GM18502 (cell line): ENCODE data around the gene RBM26.

Experiments
- ATAC-seq: cut with Tn5 transposase; IDR thresholded peaks from one replicate; pipeline ENCODE4 v1.9.1; 2021; ENCODE audit warnings: mild to moderate bottlenecking; ENCODE audit not compliant: unreplicated experiment, poor library complexity

Gene RBM26, protein sequence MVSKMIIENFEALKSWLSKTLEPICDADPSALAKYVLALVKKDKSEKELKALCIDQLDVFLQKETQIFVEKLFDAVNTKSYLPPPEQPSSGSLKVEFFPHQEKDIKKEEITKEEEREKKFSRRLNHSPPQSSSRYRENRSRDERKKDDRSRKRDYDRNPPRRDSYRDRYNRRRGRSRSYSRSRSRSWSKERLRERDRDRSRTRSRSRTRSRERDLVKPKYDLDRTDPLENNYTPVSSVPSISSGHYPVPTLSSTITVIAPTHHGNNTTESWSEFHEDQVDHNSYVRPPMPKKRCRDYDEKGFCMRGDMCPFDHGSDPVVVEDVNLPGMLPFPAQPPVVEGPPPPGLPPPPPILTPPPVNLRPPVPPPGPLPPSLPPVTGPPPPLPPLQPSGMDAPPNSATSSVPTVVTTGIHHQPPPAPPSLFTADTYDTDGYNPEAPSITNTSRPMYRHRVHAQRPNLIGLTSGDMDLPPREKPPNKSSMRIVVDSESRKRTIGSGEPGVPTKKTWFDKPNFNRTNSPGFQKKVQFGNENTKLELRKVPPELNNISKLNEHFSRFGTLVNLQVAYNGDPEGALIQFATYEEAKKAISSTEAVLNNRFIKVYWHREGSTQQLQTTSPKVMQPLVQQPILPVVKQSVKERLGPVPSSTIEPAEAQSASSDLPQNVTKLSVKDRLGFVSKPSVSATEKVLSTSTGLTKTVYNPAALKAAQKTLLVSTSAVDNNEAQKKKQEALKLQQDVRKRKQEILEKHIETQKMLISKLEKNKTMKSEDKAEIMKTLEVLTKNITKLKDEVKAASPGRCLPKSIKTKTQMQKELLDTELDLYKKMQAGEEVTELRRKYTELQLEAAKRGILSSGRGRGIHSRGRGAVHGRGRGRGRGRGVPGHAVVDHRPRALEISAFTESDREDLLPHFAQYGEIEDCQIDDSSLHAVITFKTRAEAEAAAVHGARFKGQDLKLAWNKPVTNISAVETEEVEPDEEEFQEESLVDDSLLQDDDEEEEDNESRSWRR

DNA sequence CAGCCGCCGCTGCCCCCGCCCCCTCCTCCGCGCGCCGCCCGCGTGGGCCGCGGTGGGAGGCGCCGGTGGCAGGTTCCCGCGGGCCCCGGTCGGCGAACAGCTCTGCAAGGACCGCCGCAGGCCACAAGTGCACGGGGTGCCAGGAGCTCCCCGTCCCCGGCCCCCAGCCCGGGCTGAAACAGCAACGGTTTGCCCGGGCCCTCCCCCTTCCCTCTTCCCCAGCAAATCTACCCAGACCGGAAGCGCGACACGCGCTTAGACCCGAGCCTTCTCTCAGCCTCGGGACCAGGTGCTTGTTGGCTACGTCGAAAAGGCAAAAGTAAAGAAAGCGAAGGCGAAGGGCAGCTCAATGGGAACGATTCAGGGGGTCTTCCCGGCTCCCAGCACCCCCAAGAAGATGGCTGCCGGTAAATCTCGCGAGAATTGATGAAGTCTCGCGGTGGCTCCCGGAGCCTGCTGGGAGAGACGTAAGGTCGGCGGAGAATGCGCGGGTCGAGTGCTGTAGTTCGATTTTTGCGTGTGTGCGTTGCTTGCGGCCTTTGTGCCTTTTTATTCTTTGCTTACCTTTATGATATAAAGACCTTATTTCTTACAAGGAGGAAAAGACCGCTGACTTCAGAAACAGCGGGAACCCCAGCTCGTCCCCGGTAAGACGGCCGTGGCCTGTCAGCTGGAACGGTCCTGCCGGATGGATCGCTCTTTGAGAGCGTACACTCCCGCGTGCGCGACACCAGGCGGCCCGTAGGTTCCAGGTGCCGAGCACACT, at the start of gene RBM26:
TSS of gene RBM26 (minus strand) at position 425 of the 766 bp plus-strand sequence. CDS start 481 bp downstream, outside the sequence.
- ATAC-seq, result peak; percentile 79

DNA sequence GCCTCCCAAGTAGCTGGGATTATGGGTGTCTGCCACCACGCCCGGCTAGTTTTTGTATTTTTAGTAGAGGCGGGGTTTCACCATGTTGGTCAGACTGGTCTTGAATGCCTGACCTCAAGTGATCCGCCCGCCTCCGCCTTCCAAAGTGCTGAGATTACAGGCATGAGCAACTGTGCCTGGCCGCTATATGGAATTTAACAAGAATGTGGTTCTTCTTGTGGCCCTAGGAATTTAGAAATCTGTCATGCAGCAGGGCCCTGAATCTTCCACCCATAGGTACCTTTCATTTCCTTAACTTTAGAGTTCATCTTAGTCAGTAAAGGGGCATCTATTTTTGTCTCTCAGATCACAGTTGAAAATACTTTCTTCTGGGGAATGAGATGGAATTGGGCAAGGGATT, 49.3 kb upstream of the RBM26 start:
- ATAC-seq, result no peak

DNA sequence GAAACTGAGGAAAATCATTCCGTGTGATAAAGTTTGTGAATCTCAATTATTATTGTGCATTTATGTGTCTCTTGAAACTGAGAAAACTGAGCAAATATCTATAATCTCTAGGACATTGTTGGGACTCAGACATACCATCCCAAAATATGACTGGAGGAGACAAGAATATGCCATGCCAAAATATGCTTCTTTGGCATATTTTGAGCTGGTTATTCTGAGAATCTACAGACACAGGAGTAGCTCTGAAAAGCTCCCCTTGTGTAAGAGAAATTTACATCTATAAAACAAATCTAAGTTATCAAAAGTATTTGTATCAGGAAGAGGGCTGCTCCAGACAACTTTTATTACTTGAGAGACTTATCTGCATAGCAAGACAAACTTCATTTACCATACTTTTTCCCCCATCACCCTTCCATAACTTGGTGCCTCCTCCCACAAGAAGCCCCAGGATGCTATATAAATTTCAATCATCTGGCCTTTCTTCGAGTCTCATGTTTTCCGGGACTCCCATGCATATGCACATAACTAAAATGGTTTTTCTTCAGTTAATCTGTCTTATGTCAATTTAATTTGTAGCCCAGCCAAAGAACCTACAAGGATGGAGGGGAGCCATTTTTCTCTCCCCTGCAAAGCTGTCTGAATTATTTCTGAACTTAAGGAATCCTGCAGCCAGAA, 46.3 kb upstream of the RBM26 start:
- no peak for ATAC-seq

DNA sequence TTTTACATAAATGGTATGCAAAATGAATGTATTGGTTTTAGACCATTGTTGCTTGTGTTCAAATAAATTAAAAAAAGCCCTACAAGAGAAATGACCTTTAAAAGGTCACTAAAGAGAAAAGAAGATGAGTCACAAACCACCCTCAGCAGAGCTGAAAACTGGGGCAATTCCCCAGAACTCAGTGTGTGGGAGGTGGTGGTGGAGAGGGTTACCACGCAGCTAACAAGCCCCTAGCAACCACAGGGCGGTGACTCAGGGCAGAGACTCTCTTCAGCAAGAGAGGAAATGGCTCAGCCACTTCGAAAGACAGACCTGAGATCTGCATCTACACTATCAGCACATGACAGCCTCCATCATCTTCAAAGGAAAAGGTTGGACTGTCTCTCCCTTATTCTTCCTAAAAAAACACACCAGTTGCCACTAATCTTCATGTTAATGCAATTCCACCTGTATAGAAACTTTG, 45.5 kb upstream of the RBM26 start:
- ATAC-seq, result peak; percentile 99

DNA sequence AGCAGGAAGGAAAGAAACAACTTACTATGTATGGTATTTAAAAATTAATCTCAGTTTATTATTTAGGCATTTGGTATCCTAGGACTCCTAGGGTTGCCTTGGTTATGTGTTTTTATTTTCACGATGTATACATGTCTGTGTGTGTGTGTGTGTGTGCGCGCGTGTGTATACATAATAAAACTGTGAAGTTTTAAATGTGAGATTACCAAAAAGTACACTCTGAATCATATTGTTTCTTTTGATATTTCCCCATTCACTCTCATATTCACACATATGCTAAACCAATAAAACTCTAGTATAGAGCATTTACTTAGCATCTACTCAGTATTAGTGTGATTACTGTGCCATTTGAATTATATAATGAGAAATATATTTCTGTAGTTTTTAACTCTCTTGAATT, 44.1 kb upstream of the RBM26 start:
- no peak for ATAC-seq

DNA sequence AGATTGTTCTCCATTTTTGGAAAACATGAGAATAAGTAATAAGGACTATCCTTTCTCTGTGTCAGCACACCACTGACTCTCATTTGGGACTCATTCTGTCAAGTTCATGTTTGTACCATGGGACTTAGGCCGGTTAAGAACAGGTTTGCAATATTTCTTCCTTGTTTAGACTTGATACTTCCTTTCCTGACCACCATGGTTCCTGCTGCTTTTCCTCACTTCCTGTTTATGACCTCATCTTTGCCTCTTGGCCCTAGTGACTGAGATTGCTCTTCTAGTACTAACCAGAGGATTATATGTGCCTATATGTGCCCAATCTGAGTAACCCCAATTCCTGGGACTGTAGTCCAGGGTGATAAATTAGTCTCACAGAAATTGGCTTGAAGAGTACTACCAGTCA, 42.4 kb upstream of the RBM26 start:
- peak; percentile 36 for ATAC-seq

DNA sequence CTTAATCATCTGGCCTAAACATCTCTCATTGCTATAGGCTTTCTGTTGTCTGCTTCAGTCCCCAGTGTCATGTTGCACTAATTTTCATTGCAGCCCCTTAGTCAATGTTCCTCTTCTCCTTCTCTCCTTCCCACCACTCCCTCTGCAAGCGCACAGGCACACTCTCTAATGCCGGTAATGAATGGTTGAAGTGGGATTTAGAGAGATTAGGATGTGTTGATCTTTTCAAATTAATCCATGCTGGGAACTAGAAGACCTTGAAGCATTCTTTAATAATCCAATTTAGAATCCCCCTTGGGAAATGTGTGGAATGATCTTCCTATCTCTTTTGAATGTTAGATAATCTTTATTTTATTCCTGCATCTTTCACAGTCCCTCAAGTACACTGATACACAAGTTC, 41.7 kb upstream of the RBM26 start:
- no peak for ATAC-seq

DNA sequence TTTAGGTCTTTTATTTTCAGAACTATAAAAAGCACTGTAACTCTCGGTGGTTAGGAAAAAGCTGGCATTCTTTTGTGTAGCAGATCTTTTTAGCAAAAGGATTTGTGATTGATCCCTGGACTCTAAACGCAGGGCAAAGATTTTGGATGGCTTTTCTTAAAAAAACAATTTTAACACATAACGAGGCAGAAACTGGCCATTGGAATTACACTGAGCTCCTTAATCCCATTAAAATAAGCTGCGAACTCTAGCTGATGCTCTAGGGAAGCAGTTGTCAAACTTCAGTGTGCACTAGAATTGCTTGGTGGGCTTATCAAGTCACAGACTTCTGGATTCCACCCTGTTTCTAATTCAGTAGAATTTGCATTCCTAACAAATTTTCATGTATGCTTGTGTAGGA, 41.1 kb upstream of the RBM26 start:
- no peak for ATAC-seq

DNA sequence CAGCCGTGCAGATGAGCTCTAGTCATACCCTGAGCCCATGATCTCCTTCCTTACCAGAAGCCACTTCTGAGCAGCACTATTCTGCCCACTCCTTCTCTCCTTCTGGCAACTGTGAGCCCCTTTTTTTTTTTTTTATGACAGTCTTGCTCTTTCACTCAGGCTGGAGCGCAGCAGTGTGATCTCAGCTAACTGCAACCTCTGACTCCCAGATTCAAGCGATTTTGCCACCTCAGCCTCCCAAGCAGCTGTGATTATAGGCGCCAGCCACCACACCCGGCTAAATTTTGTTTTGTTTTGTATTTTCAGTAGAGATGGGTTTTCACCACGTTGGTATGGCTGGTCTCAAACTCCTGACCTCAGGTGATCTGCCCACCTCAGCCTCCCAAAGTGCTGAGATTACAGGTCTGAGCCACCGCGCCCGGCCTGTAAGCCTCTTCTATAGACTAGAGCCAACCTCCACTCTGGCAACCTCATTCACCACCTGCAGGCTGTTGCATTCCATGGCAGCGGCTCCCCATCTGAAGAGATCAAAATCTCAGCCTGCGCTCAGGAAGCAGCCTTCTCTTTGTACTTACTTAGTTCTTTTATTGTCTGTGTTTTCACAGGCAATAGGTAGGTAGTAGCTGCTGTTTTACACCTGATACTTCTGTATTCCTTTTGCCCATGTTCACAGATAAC, 40.1 kb upstream of the RBM26 start:
- ATAC-seq, result no peak

DNA sequence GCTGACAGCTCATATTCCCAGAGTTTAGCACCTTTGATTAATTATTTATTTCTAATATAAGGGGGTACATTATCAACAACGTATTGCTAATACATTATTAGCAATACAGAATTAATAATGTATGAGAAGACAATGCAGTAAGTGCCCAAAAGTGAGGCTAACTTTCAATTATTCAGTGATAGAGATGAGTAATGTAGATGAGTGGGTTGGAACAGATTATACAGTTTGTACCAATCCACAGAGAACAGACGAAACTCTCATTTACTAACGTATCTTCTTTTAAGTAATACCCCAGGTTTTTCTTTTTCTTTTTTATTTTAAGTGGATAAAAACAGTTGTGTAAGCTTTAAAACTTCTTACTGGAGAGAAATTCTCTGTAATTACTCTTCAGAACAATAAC, 36.7 kb upstream of the RBM26 start:
- no peak for ATAC-seq

DNA sequence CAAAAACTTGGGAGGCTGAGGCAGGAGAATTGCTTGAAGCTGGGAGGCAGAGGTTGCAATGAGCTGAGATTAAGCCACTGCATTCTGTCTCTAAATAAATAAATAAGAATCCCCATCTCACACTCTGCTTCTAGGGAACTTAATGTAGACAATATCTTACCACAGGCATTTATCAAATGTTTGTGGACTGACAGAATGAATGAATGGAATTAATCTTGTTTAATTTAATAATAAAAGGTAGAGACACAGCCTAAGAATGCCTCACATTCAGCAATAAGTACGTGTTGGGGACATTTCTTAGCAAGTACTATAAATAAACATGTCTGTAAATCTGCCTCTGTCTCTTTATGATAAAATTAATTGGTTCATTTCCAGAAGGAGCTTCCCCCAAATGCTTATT, 36.2 kb upstream of the RBM26 start:
- ATAC-seq, result no peak

DNA sequence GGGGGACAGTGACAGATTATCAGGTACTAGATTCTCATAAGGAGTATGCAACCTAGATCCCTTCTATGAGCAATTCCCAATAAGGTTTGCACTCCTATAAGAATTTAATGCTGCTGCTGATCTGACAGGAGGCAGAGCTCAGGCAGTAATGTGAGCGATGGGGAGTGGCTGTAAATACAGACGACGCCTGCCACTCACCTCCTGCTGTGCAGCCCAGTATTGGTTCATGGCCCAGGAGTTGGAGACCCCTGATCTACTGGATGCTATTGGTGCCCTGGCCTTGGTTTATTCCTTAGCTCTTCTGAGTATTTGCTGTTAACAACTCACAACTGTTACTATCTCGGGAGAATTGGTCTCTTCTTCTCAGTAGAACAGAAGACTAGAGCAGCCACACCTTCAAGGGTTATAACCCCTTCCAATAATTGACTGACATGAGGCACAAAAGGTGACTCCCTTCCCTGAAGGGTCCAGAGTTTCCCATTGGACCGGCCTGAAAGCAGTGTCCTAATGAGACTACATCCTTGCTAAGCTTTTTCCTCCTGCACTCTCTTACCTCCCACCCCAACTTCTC, 35.0 kb upstream of the RBM26 start:
- no peak for ATAC-seq

DNA sequence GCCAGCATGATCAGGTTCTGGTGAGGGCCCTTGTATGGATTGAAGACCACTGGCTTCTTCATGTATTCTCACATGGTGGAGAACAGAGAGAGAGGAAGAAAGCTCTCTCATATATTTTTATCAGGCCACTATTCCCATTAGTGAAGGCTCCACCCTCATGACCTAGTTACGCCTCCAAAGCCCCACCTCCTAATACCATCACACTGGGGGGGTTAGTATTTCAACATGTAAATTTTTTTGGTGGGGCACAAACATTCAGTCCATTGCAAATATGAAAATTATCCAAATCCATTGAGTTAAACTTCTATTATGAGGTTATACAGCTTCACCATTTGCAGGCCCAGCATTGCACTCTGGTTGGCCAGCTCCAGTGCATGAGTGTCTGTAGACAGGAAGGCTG, 33.2 kb upstream of the RBM26 start:
- no peak for ATAC-seq

DNA sequence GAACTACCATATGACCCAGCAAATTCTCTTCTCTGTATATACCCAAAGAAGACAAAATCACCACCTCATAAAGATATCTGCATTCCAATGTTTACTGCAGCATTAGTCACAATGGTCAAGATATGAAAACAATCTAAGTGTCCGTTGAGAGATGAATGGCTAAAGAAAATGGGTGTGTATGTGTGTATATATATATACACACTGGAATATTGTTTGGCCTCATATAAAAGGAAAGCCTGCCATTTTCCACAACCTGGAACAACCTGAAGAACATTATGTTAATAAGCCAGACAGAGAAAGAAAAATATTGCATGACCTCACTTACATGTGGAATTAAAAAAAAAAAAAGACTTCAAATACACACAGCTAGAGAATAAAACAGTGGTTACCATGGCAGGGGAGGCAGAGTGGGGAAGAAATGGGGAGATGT, 29.5 kb upstream of the RBM26 start:
- ATAC-seq, result no peak

DNA sequence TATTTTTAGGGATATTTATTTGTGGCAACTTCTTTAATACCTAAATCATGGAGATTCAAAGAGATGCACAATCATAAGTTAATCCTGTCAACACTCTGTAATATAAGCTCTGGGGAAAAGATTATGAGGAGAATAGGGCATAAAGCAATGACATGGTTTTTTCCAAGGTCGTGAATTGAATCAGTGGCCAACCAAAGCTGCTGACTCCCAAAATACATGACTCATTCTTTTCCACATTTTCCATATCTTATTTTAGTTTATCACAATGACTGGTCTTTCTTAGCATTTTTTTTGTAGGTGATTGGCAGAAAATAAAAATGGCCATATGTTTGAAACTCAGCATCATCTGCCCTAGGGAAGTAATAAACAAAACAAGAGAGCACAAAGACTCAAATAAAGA, 28.5 kb upstream of the RBM26 start:
- no peak for ATAC-seq

DNA sequence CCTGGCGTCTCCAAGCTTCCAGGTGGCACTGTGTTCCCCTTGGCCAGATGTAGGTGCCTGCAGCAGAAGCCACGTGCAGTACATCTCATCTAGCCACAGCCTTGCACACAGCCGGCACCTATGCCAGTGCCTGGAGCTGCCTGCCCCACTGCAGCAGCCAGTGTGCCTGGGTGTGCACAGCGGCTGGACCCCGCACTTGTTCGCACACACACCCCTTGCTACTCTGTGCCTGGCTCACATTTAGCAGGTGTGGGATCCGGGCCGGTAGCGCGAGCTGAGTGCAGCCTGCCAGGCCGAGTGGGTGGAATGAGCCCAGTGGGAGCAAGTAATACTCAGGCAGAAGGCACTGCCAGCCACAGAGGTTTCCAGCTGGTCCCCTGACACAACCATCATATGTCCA, 26.9 kb upstream of the RBM26 start:
- no peak for ATAC-seq

DNA sequence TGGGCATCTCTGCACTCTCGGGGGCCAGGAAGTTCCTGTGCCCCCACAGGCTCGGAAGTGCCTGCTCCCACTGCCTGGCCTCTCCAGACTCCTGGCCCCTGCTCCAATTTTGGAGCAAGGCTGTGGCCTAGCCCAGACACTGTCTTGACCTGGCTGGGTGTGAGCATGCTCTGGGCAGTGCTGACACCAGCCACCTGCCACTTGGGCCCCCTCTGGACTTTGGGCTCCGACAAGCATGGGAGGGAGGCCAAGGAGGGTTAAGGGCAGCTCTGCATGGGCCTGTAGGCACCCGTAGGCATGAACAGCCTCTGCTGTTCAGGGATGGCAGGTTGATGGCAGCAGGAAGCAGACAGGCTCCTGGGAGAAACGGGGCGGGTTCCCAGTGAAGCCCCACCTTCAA, 26.0 kb upstream of the RBM26 start:
- no peak for ATAC-seq

DNA sequence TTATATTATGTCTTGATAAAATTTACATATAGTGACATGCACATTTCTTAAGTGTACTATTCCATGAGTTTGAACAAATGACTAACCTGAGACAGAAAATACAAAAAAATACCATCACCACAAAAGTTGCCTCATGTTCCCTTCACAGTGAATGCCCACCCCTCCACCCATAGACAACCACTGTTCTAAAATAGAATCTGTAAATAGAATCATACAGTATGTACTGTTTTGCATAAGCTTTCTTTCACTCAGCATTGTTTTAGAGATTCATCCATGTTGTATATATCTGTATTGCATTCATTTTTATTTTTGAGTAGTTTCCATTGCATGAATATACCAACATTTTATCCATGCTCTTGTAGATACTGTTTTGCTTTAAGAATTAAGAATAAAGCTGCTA, 23.3 kb upstream of the RBM26 start:
- ATAC-seq, result peak; percentile 64

DNA sequence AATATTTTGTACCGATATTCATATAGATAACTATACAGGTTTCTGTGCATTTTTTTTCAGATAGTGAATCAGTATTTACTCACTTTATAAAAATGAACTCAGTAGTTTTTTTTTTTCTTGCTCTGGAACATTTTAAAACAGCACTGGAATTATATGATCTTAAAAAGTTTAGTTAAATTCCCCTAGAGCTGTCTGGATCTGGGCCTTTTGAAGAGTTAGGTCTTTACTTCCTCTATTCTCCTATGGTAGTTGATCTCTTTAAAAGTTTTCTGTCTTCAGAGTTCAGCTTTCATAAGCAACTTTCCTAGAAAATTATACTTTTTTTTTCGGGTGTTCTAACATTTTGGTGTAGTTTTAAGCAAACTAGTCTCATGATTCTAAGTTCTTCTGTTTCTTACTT, 21.8 kb upstream of the RBM26 start:
- no peak for ATAC-seq
